ENCODE measurements around the gene KRTAP2-3.
"Not testable (repeated sequence)": the region's sequence is repeated elsewhere in the genome, so short reads cannot be mapped to it uniquely, and the experiment has no call there.

Gene KRTAP2-3

GRCh38 chr17:41060052-41060604 lies at the start of gene KRTAP2-3:
Gene KRTAP2-3, minus strand, starts transcription at chr17:41060114. Its CDS starts 64 bp downstream, at chr17:41060050.
- DNase-seq = no peak

- not testable (repeated sequence) for DNase-seq
Observed at GRCh38 chr17:41108728-41109386, 48.9 kb upstream of the KRTAP2-3 start.

DNA sequence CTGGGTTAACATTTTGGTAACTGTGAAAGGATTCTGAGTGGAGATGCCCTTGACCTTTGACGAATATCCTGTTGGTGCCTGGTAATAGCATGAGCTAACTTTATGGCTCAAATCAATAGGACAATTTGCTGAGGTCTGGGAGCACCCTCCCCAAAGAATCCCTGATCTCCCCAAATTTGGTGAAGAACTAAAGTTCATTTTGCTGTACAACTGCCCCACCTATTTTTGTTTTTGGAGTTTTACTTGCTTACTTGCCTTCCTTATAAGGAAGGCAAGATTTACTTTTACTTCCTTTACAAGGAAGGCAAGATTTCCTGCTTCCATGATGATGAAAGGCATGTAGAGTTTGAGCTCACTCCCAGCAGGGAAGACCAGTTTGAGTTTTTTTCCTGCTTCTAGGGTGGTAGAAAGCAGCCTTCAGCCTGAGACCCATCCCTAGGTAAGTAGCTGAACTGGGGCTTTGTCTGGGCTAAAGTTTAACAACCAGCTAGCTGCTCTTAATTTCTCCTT lies 48.1 kb upstream of the KRTAP2-3 start:
- no peak for DNase-seq

GRCh38 chr17:41105347-41105746 lies 45.4 kb upstream of the KRTAP2-3 start, which contains the start of gene KRTAP4-9:
Gene KRTAP4-9, plus strand, starts transcription at chr17:41105389. Its CDS starts 0 bp downstream, at chr17:41105389.
- not testable (repeated sequence) for DNase-seq

- not testable (repeated sequence) for DNase-seq
Observed at GRCh38 chr17:41104386-41105038, 44.6 kb upstream of the KRTAP2-3 start.

DNA sequence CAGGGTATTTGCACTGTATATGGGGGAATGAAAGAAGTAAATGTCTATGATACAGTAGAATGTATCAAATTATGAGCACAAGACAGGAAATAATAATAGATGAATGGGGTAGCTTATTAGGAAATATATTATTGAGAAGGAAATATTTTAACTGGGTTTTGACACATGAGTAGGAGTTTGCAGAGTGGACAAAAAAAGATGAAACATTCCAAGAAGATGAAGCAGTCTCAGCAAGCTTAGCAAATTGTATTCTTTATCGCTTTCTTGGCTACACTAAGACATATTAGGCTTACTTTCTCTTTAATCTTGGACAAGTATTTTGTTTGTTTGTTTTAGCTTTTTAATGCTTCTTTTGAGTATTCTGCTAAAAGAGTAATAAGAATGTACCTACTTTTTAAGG lies 44.0 kb upstream of the KRTAP2-3 start:
- DNase-seq = no peak

DNA sequence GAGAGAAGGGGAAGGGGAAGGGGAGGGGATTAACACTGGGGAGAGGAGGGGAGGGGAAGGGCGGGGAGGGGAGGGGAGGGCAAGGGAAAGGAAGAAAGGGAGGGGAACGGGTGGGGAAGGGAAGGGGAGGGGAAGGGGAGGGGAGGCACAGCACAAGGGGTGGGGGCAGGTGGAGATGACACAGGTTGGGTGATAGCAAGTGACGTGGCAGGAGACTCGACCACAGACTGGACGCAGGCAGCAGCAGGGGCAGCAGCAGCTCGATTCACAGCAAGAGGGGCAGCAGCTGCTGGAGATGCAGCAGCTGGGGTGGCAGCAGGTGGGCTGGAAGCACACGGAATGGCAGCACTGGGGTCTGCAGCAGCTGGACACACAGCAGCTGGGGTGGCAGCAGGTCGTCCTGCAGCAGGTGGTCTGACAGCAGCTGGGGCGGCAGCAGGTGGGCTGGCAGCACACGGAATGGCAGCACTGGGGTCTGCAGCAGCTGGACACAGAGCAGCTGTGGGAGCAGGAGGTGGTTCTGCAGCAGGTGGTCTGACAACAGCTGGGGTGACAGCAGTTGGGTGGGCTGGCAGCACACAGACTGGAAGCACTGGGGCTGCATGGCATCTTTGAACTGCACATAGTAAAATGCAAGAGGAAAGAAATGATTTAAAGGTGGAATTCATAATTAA lies 41.8 kb upstream of the KRTAP2-3 start, which contains the start of gene KRTAP4-16:
Gene KRTAP4-16 (minus strand): TSS at position 624 of the 674 bp plus-strand sequence. CDS start 0 bp downstream, at position 624.
- DNase-seq = no peak

DNA sequence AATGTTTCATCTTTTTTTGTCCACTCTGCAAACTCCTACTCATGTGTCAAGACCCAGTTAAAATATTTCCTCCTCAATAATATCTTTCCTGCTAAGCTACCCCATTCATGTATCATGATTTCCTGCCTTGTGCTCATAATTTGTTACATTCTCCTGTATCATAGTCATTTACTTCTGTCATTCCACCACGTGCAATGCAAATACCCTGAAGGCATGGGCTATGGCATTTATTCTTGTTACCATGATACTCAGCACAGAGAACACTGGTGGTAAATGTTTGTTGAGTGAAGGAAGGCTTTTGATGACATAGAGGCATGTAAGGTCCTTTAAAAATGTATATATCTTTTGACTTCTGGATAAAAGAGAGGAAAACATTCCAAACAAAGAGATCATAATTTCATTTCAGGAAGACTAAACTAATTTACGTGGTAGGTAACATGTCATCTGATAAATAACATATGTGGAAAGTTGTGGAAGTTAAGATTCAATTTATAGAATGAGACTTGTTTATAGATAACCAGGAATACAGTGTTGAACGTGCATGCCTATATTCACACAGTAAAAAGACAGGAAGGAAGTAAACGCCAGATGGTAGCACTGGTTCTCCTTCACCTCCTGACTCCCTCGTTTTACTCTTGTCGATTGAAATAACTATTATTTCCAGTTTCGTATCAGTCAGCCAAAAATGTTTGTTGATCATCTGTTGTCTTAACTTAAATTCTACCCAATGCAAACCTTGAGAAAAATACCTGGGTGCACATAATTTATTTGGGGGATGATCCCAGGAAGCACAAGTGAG lies 40.0 kb upstream of the KRTAP2-3 start:
- DNase-seq = not testable (repeated sequence)

DNA sequence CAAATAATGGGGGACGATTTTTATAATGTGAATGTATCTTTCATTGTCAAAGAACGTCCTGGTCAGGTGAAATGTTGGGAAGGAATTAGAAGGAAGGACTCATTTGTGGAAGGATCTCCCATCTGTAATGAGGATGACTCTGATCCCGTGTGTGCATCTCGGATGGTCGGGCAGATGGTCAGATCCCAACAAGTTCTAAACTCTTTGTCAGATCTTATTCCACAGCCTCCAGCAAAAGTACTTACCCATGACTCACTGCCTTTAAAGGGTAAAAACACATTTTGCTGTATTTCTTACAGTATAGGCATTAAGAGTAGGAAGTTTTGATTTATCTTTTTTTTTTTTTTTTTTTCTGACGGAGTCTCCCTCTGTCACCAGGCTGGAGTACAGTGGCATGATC lies 38.6 kb upstream of the KRTAP2-3 start:
- no peak for DNase-seq

DNA sequence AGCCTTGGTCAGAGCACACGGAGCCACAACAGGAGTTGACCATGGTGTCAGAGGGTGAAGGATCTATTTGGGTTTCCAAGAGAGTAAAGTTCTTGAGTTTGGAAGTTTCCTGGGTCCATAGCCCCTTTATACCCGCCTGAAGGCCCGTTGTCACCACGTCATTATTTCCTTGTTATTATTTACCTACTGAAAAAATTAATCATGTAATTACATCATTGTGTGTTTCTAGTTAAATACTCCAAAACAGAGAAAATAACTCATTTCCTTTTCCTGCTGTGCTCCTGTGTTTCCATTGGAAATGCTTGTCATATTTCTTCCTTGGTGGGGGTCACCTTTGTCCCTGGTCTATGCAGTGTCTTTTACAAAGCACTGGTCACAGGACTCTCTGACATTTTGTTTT lies 38.1 kb upstream of the KRTAP2-3 start, which contains the start of gene KRTAP4-8:
Gene KRTAP4-8 (minus strand): TSS at position 101 of the 400 bp plus-strand sequence. CDS start 58 bp downstream, at position 43.
- DNase-seq = no peak

- no peak for DNase-seq
Observed at GRCh38 chr17:41096055-41096454, 36.1 kb upstream of the KRTAP2-3 start.

DNA sequence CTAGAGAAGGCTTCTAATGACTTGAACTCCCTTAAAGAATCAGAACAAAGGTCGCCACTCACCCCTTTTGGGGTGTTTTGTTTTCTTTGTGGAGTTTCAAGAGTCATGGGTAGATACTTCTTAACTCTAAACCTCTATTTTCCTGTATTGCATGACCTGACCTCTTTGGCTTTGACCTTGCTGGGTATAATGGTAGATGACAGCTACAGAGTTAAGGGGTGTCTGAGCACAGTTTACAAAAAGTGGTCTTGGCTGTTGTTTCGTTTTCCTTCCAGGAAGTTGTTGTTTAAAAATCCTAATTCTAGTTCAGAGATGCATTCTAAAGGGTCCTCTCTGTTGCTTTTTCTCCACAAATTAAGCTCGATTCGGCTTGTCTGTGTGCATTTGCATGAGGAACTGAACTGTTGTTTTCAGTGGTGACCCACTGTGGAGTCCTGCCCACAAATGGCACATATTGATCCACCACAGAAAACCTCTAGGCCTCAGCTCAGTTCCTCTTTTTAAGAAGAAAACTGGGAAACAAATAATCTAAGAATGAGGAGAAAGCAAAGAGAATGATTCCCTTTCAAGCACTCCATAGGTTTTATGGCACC lies 28.9 kb upstream of the KRTAP2-3 start:
- not testable (repeated sequence) for DNase-seq

DNA sequence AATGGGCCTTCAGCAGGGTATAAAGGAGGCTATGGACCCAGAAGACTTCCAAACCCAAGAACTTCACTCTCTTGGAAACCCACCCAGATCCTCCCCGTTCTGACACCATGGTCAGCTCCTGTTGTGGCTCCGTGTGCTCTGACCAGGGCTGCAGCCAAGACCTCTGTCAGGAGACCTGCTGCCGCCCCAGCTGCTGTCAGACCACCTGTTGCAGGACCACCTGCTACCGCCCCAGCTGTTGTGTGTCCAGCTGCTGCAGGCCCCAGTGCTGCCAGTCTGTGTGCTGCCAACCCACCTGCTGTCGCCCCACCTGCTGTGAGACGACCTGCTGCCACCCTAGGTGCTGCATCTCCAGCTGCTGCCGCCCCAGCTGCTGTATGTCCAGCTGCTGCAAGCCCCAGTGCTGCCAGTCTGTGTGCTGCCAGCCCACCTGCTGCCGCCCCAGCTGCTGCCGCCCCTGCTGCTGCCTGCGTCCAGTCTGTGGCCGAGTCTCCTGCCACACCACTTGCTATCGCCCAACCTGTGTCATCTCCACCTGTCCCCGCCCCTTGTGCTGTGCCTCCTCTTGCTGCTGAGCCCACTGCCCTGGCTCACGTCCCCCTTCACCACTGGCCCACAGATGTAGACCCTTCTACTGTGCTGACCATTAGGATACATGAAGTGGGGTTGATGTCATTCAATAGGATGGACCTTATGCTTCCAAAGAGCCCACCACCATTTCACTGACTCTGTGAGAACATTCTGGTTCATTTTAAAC lies 24.4 kb upstream of the KRTAP2-3 start, which contains the start of gene KRTAP4-7:
Gene KRTAP4-7 (plus strand): TSS at position 51 of the 757 bp plus-strand sequence. CDS start 57 bp downstream, at position 108.
- not testable (repeated sequence) for DNase-seq

DNA sequence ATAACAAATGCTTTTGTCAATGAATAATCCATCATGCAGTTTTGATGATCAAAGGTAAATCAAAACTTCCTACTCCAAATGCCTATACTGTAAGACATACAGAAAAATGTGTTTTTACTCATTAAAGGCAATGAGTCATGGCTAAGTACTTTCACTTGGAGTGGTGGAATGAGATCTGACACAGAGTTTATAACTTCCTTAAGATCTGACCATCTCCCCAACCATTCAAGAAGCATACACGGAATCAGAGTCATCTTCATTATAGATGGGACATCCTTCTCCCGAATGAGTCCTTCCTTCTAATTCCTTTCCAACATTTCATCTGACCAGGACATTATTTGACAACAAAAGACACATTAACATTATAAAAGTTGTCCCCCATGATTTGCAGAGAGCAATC lies 23.5 kb upstream of the KRTAP2-3 start:
- DNase-seq = not testable (repeated sequence)

DNA sequence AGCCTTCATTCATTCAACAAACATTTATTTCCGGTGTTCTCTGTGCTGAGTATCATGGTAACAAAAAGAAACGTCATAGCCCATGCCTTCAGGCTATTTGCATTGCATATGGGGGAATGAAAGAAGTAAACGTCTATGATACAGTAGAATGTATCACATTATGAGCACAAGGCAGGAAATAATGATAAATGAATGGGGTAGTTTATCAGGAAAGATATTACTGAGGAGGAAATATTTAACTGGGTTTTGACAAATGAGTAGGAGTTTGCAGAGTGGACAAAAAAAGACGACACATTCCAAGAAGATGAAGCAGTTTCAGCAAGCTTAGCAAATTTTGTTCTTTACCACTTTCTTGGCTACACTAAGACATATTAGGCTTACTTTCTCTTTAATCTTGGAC lies 22.7 kb upstream of the KRTAP2-3 start:
- no peak for DNase-seq

DNA sequence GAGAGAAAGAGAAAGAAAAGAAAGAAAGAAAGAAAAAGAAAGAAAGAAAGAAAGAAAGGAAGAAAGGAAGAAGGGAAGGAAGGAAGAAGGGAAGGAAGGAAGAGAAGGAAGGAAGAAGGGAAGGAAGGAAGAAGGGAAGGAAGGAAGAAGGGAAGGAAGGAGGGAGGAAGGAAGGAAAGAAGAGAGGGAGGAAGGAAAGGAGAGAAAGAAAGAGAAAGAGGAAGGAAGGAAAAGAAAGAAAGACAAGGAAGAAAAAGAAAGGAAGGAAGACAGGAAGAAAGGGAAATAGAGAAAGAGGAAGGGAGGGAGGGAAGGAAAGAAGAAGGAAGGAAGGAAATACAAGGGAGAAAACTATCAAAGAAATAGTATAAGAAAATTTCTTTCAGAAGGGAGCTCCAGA lies 16.9 kb upstream of the KRTAP2-3 start:
- no peak for DNase-seq

GRCh38 chr17:41073676-41074075 lies 13.8 kb upstream of the KRTAP2-3 start:
- no peak for DNase-seq

DNA sequence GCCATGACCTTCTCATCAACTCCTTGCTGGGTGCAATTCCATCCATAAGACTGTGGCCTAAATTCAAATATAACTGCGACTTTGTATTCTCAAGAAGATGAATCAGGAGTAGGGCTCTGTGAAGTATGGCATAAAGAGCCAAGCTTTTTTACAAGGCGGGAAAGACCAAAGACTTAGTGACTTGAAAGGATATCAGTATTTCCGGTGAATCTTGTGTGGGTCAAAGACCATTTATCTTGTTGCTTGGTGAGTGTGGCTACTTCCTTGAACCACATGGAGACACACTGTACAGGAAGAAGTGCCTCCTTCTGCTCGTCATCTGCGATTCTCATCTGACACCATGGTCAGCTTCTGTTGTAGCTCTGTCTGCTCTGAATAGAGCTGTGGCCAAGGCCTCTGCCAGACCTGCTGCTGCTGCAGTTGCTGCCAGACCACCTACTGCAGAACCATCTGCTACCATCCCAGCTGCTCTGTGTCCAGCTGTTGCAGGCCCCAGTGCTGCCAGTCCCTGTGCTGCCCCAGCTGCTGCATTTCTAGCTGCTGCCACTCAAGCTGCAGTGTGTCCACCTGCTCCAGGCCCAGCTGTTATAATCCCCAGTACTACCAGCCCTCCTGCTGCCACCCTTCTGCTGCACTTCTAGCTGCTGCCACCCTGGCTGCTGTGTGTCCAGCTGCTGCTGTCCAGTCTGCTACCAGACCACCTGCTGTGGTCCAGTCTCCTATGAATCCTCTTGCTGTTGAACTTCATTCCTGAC lies 11.9 kb upstream of the KRTAP2-3 start:
- DNase-seq = no peak

DNA sequence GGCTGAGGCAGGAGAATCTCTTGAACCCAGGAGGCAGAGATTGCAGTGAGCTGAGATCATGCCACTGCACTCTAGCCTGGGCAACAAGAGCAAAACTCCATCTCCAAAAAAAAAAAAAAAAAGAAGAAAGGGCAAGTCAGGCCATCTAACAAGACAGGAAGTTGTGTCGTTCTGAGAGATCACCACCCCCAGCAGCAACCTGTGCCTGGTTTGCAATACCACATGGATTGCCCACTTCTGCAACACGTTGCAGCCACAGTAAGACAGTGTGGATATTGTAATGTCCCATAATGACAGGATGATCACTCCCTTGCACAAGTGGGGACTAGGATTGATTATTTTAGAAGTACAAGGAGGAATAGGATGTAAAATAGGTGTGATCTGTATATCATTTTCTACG lies 9.1 kb upstream of the KRTAP2-3 start:
- DNase-seq = no peak

DNA sequence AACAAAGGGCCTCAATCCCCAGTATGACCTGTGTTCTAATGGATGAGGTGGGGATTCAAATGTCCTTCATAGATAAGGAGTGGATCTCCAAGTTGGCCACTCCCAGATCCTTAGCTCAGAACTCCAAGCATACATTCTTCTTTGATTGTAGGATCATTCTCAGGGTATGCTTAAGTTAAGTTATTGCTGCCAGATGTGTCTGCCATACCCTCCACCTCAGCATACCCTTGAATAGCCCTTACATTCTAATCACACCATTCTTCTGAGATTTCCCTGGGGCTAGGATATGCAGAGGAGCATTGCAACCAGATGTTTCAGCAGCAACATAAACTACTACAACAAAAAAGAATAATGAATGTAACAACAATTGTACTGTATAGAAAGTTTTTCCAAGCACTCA lies 7.4 kb upstream of the KRTAP2-3 start:
- DNase-seq = no peak

All from CD4-positive, alpha-beta T cell treated with Interleukin-4 for 1 hour (primary cell).